Large intestine (tissue), 1 donor: Measurements from ENCODE around the gene LTV1. TPM values are rescaled to one million over a fixed set of nuclear protein-coding genes. Genes with fewer than 3 reads are reported as not detected.

ENCODE experiments used
- polyA plus RNA-seq: library from polyadenylated mRNA; unstranded; fragments of 120-200 nt; gene quantifications from one replicate; pipeline ENCODE4 v1.2.1, GENCODE V29; 2013

LTV1 gene
- polyA plus RNA-seq, 1 donor, result 29.2 TPM

Other genes with a start within 250 kb of the LTV1 start
- gene PHACTR2, start 165.4 kb upstream of the LTV1 start, polyA plus RNA-seq, result 28.1 TPM
- gene ZC2HC1B, start 21.1 kb downstream of the LTV1 start, polyA plus RNA-seq, result not detected
- 126 TPM for gene PLAGL1, start 164.9 kb downstream of the LTV1 start, polyA plus RNA-seq